T-helper 1 cell treated with Interleukin-12 subunit alpha and Interleukin-12 subunit beta and Interleukin-4 antibody, amounts not matched to agents 30 μg/mL and 1 μg/mL, for 36 hours (primary cell): ENCODE results near the gene AGPAT2.

Experiments used
- H3K27ac Mint-ChIP-seq: one replicate; pipeline ENCODE4 v1.8.0; 2021; ENCODE audit warnings: mild to moderate bottlenecking, mixed read lengths
- H3K27me3 Mint-ChIP-seq: one replicate; pipeline ENCODE4 v1.8.0; 2021; ENCODE audit warnings: low read depth, mixed read lengths
- H3K36me3 Mint-ChIP-seq: one replicate; pipeline ENCODE4 v1.8.0; 2021; ENCODE audit warnings: low read depth, mixed read lengths
- H3K4me1 Mint-ChIP-seq: one replicate; pipeline ENCODE4 v1.8.0; 2021; ENCODE audit warnings: low read depth, mixed read lengths
- H3K4me3 Mint-ChIP-seq: one replicate; pipeline ENCODE4 v1.8.0; 2021; ENCODE audit warnings: mild to moderate bottlenecking, moderate library complexity, mixed read lengths
- H3K9me3 Mint-ChIP-seq: one replicate; pipeline ENCODE4 v1.8.0; 2021; ENCODE audit warnings: mixed read lengths

Gene AGPAT2

GRCh38 chr9:136661641-136662325, 25.5 kb downstream of the AGPAT2 start:
- peaks cover 29% of the 10 kb centered on the region for H3K27me3 Mint-ChIP-seq
- H3K4me3 Mint-ChIP-seq: no peak overlapping the region
- H3K9me3 Mint-ChIP-seq: no peaks in the 10 kb centered on the region
- peaks cover 2% of the 10 kb centered on the region for H3K4me1 Mint-ChIP-seq
- no peaks in the 10 kb centered on the region for H3K36me3 Mint-ChIP-seq
- H3K27ac Mint-ChIP-seq: no peak overlapping the region

- no peak overlapping the region for H3K4me3 Mint-ChIP-seq
- no peak overlapping the region for H3K27ac Mint-ChIP-seq
- no peaks in the 10 kb centered on the region for H3K9me3 Mint-ChIP-seq
- peaks cover 2% of the 10 kb centered on the region for H3K4me1 Mint-ChIP-seq
- H3K27me3 Mint-ChIP-seq: peaks cover 29% of the 10 kb centered on the region
- no peaks in the 10 kb centered on the region for H3K36me3 Mint-ChIP-seq
Observed at GRCh38 chr9:136660971-136661550, 26.2 kb downstream of the AGPAT2 start.

GRCh38 chr9:136659861-136660784, 27.1 kb downstream of the AGPAT2 start:
- Mint-ChIP-seq H3K27me3 (peaks cover 31% of the 10 kb centered on the region), H3K27ac (no peak overlapping the region), H3K36me3 (no peaks in the 10 kb centered on the region), H3K4me1 (peaks cover 2% of the 10 kb centered on the region), H3K4me3 (no peak overlapping the region), H3K9me3 (no peaks in the 10 kb centered on the region)

GRCh38 chr9:136658849-136659535, 28.3 kb downstream of the AGPAT2 start:
- Mint-ChIP-seq H3K4me3 (no peak overlapping the region), H3K4me1 (peaks cover 2% of the 10 kb centered on the region), H3K9me3 (no peaks in the 10 kb centered on the region), H3K27me3 (peaks cover 20% of the 10 kb centered on the region), H3K27ac (no peak overlapping the region), H3K36me3 (no peaks in the 10 kb centered on the region)

GRCh38 chr9:136657974-136658848, 29.0 kb downstream of the AGPAT2 start:
- Mint-ChIP-seq H3K27ac (no peak overlapping the region), H3K36me3 (no peaks in the 10 kb centered on the region), H3K4me3 (no peak overlapping the region), H3K9me3 (no peaks in the 10 kb centered on the region), H3K4me1 (peaks cover 2% of the 10 kb centered on the region), H3K27me3 (peaks cover 20% of the 10 kb centered on the region)

- Mint-ChIP-seq H3K4me3 (no peak overlapping the region), H3K4me1 (peaks cover 2% of the 10 kb centered on the region), H3K27me3 (peaks cover 20% of the 10 kb centered on the region), H3K9me3 (no peaks in the 10 kb centered on the region), H3K27ac (no peak overlapping the region), H3K36me3 (no peaks in the 10 kb centered on the region)
Observed at GRCh38 chr9:136656795-136657611, 30.3 kb downstream of the AGPAT2 start.

- no peak overlapping the region for H3K4me3 Mint-ChIP-seq
- no peak overlapping the region for H3K27ac Mint-ChIP-seq
- H3K36me3 Mint-ChIP-seq: no peaks in the 10 kb centered on the region
- H3K27me3 Mint-ChIP-seq: peaks cover 20% of the 10 kb centered on the region
- no peaks in the 10 kb centered on the region for H3K9me3 Mint-ChIP-seq
- peaks cover 2% of the 10 kb centered on the region for H3K4me1 Mint-ChIP-seq
Observed at GRCh38 chr9:136656183-136656738, 31.0 kb downstream of the AGPAT2 start.

GRCh38 chr9:136655536-136656182, 31.6 kb downstream of the AGPAT2 start:
- no peaks in the 10 kb centered on the region for H3K9me3 Mint-ChIP-seq
- H3K4me3 Mint-ChIP-seq: no peak overlapping the region
- no peak overlapping the region for H3K27ac Mint-ChIP-seq
- H3K4me1 Mint-ChIP-seq: peaks cover 2% of the 10 kb centered on the region
- H3K36me3 Mint-ChIP-seq: no peaks in the 10 kb centered on the region
- H3K27me3 Mint-ChIP-seq: peaks cover 20% of the 10 kb centered on the region

GRCh38 chr9:136654820-136655535, 32.3 kb downstream of the AGPAT2 start:
- H3K4me1 Mint-ChIP-seq: peaks cover 2% of the 10 kb centered on the region
- no peaks in the 10 kb centered on the region for H3K9me3 Mint-ChIP-seq
- H3K36me3 Mint-ChIP-seq: no peaks in the 10 kb centered on the region
- H3K27ac Mint-ChIP-seq: no peak overlapping the region
- peaks cover 20% of the 10 kb centered on the region for H3K27me3 Mint-ChIP-seq
- no peak overlapping the region for H3K4me3 Mint-ChIP-seq

GRCh38 chr9:136653323-136654079, 33.8 kb downstream of the AGPAT2 start:
- peaks cover 23% of the 10 kb centered on the region for H3K27me3 Mint-ChIP-seq
- H3K36me3 Mint-ChIP-seq: no peaks in the 10 kb centered on the region
- peaks cover 2% of the 10 kb centered on the region for H3K4me1 Mint-ChIP-seq
- no peak overlapping the region for H3K27ac Mint-ChIP-seq
- no peaks in the 10 kb centered on the region for H3K9me3 Mint-ChIP-seq
- H3K4me3 Mint-ChIP-seq: no peak overlapping the region

GRCh38 chr9:136651860-136652259, 35.4 kb downstream of the AGPAT2 start:
- Mint-ChIP-seq H3K4me3 (no peak overlapping the region), H3K27me3 (peaks cover 16% of the 10 kb centered on the region), H3K4me1 (no peaks in the 10 kb centered on the region), H3K27ac (no peak overlapping the region), H3K36me3 (no peaks in the 10 kb centered on the region), H3K9me3 (no peaks in the 10 kb centered on the region)
